ENCODE results near the gene SYT9.

DNA sequence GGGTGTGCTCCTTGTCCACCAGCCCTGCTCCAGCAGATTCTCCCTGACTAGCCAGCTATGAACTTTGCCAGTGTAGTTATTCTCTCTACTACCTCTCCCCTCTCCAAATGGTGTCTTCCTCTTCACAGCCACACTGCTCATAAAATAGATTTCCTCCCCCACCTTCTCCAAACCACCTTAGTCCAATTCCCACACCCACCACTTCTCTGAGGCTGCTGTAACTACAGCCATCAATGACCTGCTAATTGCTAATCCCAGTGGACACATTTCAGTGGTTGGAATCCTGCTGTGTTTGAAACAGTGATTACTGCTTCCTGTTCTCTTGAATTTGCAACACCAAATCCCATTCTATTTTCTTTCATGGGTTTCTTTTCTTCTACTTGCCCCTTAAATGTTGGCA, 23.4 kb downstream of the SYT9 start:
- TF ChIP-seq CTCF (conservative IDR thresholded peaks at IDR 0.05) (no peak), EZH2 (IDR thresholded peaks at IDR 0.05; ENCODE audit: low read depth) (no peak)
